Measurements from ENCODE around the gene C12orf56.

GRCh38 chr12:64237382-64237781 lies 153.2 kb downstream of the C12orf56 start:
- no peak for TF ChIP-seq CTCF (IDR thresholded peaks at IDR 0.05)
- no peak for TF ChIP-seq POLR2A (IDR thresholded peaks at IDR 0.05; ENCODE audit: low read depth)
- TF ChIP-seq EP300 (IDR thresholded peaks at IDR 0.05): no peak
- no peak for TF ChIP-seq POLR2AphosphoS5 (IDR thresholded peaks at IDR 0.05)
